CD14-positive monocyte (primary cell): ENCODE data around the gene IVD. TPM values are rescaled to one million over a fixed set of nuclear protein-coding genes. Genes with fewer than 3 reads are reported as not detected.

ENCODE experiments used
- DNase-seq, 3 donors: peaks; one replicate each; pipeline ENCODE4 v3.0.0-alpha.2; 2011 to 2022
- H2AFZ ChIP-seq: 2 replicates; pipeline ENCODE4 v1.6.0; 2012; ENCODE audit warnings: mild to moderate bottlenecking, low read depth, low read length, inconsistent platforms; ENCODE audit not compliant: insufficient read depth, poor library complexity, severe bottlenecking
- H3K27ac ChIP-seq, 2 donors: 1 replicate in 1 of 2; 2 replicates in 1 of 2; pipeline ENCODE4 v1.5.1; 2012 to 2013; ENCODE audit warnings: low read length in 2 of 2, control low read depth in 1 of 2, inconsistent platforms in 1 of 2, low read depth in 1 of 2, mild to moderate bottlenecking in 1 of 2
- H3K27me3 ChIP-seq, 2 donors: one replicate each; pipeline versions ENCODE4 v1.6.0 to v1.6.1; 2011 to 2013; ENCODE audit warnings: low read length in 2 of 2; ENCODE audit not compliant: control insufficient read depth in 2 of 2, insufficient read depth in 2 of 2
- H3K36me3 ChIP-seq, 2 donors: replicated peaks in 1 of 2; 1 replicate in 1 of 2; 2 replicates in 1 of 2; pipeline versions ENCODE4 v1.5.1 to v1.6.1; 2012 to 2013; ENCODE audit warnings: low read length in 2 of 2, control low read depth in 1 of 2, inconsistent platforms in 1 of 2, mild to moderate bottlenecking in 1 of 2; ENCODE audit not compliant: insufficient read depth in 2 of 2, control insufficient read depth in 1 of 2
- H3K4me1 ChIP-seq, 2 donors: 1 replicate in 1 of 2; 2 replicates in 1 of 2; pipeline versions ENCODE4 v1.5.1 to v1.6.1; 2012 to 2013; ENCODE audit warnings: low read length in 2 of 2, control low read depth in 1 of 2, inconsistent platforms in 1 of 2, mild to moderate bottlenecking in 1 of 2, moderate library complexity in 1 of 2; ENCODE audit not compliant: insufficient read depth in 2 of 2, control insufficient read depth in 1 of 2
- H3K4me2 ChIP-seq: replicated peaks from 2 replicates; pipeline ENCODE3; 2012; ENCODE audit warnings: low read length, moderate library complexity, mild to moderate bottlenecking; ENCODE audit not compliant: poor library complexity, severe bottlenecking; ENCODE audit errors: extremely low read depth
- H3K4me3 ChIP-seq, 3 experiments: fragments of 200-600 bp in 1 of 3; sonication (generic) in 1 of 3; replicated peaks in 1 of 3; 1 replicate in 2 of 3; 2 replicates in 1 of 3; pipeline ENCODE4 v1.5.1; 2011 to 2013; ENCODE audit warnings: low read length in 3 of 3, mild to moderate bottlenecking in 3 of 3, control low read depth in 2 of 3, low read depth in 2 of 3, inconsistent platforms in 1 of 3, moderate library complexity in 1 of 3
- H3K79me2 ChIP-seq: 2 replicates; pipeline ENCODE4 v1.6.0; 2012; ENCODE audit warnings: mild to moderate bottlenecking, control low read depth, inconsistent platforms, low read length, moderate library complexity; ENCODE audit not compliant: insufficient read depth
- H3K9ac ChIP-seq: 2 replicates; pipeline ENCODE4 v1.6.0; 2017; ENCODE audit warnings: low read length, mild to moderate bottlenecking; ENCODE audit not compliant: insufficient read depth, poor library complexity, severe bottlenecking
- H3K9me3 ChIP-seq, 2 donors: replicated peaks in 1 of 2; 1 replicate in 1 of 2; 2 replicates in 1 of 2; pipeline versions ENCODE4 v1.5.1 to v1.6.1; 2012 to 2013; ENCODE audit warnings: low read length in 2 of 2, control low read depth in 1 of 2; ENCODE audit not compliant: control insufficient read depth in 1 of 2, insufficient read depth in 1 of 2
- H4K20me1 ChIP-seq: 2 replicates; pipeline ENCODE4 v1.6.0; 2012; ENCODE audit warnings: mild to moderate bottlenecking, low read length, control low read depth, moderate library complexity; ENCODE audit not compliant: insufficient read depth
- H3K27ac Mint-ChIP-seq, 7 donors: one replicate each; pipeline ENCODE4 v1.8.0; 2020; ENCODE audit warnings: mild to moderate bottlenecking in 7 of 7, mixed read lengths in 7 of 7, moderate library complexity in 6 of 7, inconsistent platforms in 2 of 7
- H3K27me3 Mint-ChIP-seq, 3 donors: one replicate each; pipeline ENCODE4 v1.8.0; 2021 to 2022; ENCODE audit warnings: low read depth in 3 of 3, mild to moderate bottlenecking in 3 of 3, mixed read lengths in 3 of 3, moderate library complexity in 3 of 3, inconsistent platforms in 1 of 3
- H3K36me3 Mint-ChIP-seq, 2 donors: one replicate each; pipeline ENCODE4 v1.8.0; 2020; ENCODE audit warnings: mixed read lengths in 2 of 2, inconsistent platforms in 1 of 2, mild to moderate bottlenecking in 1 of 2
- H3K4me1 Mint-ChIP-seq: one replicate; pipeline ENCODE4 v1.8.0; 2020; ENCODE audit warnings: mild to moderate bottlenecking, mixed read lengths
- H3K4me3 Mint-ChIP-seq, 2 donors: one replicate each; pipeline ENCODE4 v1.8.0; 2020; ENCODE audit warnings: mild to moderate bottlenecking in 2 of 2, mixed read lengths in 2 of 2, moderate library complexity in 1 of 2
- H3K9me3 Mint-ChIP-seq, 7 donors: one replicate each; pipeline ENCODE4 v1.8.0; 2020 to 2022; ENCODE audit warnings: mixed read lengths in 7 of 7, mild to moderate bottlenecking in 6 of 7, moderate library complexity in 6 of 7, inconsistent platforms in 2 of 7
- WGBS: methylation state at CpG from one replicate; pipeline ENCODE4 v1.1.5; 2013; ENCODE audit warnings: missing lambda C conversion rate; ENCODE audit not compliant: insufficient coverage; 5-methylcytosine and 5-hydroxymethylcytosine counted together
- intact Hi-C, 2 donors: fragments of 100-400 bp; cut with micrococcal nuclease; formaldehyde crosslinking; loops; one replicate each; pipeline versions ENCODE4 v1.15.0 to v1.15.1; 2023
- polyA plus RNA-seq, 3 donors: library from polyadenylated mRNA; depleted of rRNA in 1 of 3; unstranded in 2 of 3; stranded (reverse) in 1 of 3; fragments of 300-500 nt in 2 of 3; fragments of >200 nt in 1 of 3; fragmentation: Illumina TruSeq in 2 of 3; gene quantifications; 1 replicate in 2 of 3; 2 replicates in 1 of 3; pipeline ENCODE4 v1.2.3, GENCODE V29; 2012 to 2021
- TF ChIP-seq, protein P1 (sequence below): fragments of 200-600 bp; IDR thresholded peaks from one replicate; pipeline ENCODE4 v1.8.0; 2022; ENCODE audit warnings: antibody characterized with exemption, mild to moderate bottlenecking

Gene IVD
- polyA plus RNA-seq, 3 donors, result 28.6 to 46.3 (median 31.3) TPM

DNA sequence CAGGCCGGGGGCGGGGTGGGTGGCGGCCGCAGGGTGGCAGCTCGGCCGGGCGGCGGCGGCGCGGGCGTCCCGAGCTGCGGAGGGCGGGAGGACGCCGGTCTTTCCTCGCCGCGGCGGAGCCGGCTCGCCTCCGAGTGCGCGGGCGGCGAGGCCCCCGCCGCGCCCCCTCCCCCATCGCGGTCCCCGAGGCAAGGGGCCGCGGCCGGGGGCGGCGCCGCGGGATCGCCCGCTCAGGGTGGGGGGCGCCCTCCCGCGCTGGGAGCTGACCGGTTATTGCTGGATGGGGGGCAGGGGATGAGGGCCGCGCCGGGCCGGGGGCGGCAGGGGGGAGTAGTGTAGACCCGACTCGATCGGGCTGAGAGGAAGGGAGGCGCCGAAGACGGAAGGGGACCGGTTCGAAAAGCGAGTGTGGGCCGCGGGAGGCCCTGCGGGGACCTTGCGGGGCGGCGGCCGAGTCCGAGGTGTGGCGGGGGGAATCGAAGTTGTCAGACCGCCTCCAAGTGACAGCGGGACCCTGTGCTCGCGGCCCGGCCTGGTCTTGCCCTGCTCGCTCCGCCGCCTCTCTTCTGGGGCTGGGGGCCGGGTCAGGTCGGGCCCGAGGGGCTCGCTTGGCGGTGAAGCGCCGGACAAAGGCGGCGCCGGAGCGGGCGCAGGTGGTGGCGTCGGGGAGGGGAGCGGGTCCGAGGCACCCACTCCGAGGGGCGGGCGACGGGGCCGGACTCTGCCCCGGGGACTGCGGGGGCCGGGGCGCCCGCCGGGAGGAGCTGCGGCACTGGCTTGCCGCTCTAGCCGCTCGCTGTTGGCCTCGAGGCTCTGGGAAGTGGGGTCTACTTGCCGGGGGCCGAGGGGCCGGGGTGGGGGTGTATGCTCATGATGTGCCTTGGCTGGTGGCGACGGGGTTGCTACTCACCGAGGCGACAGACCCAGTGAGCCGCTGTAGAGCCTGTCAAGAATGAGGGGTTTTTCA lies 36.3 kb downstream of the IVD start:
- Mint-ChIP-seq H3K36me3 (peaks cover 13 to 27% of the 10 kb centered on the region in 2 donors), H3K4me3 (peak overlapping the region; percentile 91 to 95), H3K27me3 (peaks cover 53 to 66% (median 53%) of the 10 kb centered on the region in 3 donors), H3K27ac (peak overlapping the region in 3 of 7 donors; percentile 20 to 85 (median 61)), H3K4me1 (peaks cover 42% of the 10 kb centered on the region), H3K9me3 (peaks cover 0 to 15% (median 3%) of the 10 kb centered on the region in 7 donors)
- Histone ChIP-seq H3K9me3 (peaks cover 0 to under 1% of the 10 kb centered on the region in 2 donors), H3K9ac (peak overlapping the region; percentile 69), H3K27me3 (peaks cover 20 to 44% of the 10 kb centered on the region in 2 donors), H3K4me3 (peak overlapping the region; percentile 45 to 79 (median 59)), H3K27ac (no peak overlapping the region), H3K79me2 (peaks cover 50% of the 10 kb centered on the region), H3K4me1 (peaks cover 15 to 33% of the 10 kb centered on the region in 2 donors), H3K4me2 (peak overlapping the region; percentile 88), H3K36me3 (no peaks in the 10 kb centered on the region), H4K20me1 (peaks cover 50% of the 10 kb centered on the region), H2AFZ (peak overlapping the region; percentile 50)
- WGBS, result under 1% methylated on average over 119 of the region's 119 CpGs
- no peak for DNase-seq
- TF ChIP-seq, protein P1, sequence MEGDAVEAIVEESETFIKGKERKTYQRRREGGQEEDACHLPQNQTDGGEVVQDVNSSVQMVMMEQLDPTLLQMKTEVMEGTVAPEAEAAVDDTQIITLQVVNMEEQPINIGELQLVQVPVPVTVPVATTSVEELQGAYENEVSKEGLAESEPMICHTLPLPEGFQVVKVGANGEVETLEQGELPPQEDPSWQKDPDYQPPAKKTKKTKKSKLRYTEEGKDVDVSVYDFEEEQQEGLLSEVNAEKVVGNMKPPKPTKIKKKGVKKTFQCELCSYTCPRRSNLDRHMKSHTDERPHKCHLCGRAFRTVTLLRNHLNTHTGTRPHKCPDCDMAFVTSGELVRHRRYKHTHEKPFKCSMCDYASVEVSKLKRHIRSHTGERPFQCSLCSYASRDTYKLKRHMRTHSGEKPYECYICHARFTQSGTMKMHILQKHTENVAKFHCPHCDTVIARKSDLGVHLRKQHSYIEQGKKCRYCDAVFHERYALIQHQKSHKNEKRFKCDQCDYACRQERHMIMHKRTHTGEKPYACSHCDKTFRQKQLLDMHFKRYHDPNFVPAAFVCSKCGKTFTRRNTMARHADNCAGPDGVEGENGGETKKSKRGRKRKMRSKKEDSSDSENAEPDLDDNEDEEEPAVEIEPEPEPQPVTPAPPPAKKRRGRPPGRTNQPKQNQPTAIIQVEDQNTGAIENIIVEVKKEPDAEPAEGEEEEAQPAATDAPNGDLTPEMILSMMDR, result no peak
- intact Hi-C loops, result loop anchor here in 1 of 2 donors (5.0 kb wide), 1 partner anchor 65 kb away; no protein-coding TSS in a partner anchor

DNA sequence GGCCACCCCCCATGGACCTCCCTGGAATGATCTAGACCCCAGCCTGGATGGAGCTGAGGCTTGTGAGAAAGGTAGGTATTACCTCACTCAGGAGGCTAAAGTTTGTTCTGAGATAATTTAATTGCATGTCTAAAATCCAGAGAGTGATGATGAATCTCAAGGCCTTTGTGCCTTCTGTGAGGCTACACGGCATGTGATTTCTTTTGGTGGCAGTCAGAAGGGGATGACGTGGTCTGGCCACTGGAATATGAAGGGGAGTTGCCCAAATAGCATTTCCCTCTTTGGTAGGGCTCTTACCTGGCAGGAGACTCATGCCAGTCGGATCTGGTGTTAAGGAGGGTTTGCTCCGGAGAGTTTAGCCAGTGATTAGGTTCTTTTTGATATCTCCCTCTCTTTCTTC lies 37.7 kb downstream of the IVD start:
- peaks cover 37% of the 10 kb centered on the region for H3K4me1 Mint-ChIP-seq
- H3K4me3 Mint-ChIP-seq, result no peak overlapping the region
- Histone ChIP-seq H3K4me1 (peaks cover 13 to 30% of the 10 kb centered on the region in 2 donors), H3K79me2 (peaks cover 56% of the 10 kb centered on the region), H3K36me3 (no peaks in the 10 kb centered on the region), H2AFZ (no peak overlapping the region), H3K4me2 (no peak overlapping the region), H3K9me3 (no peaks in the 10 kb centered on the region), H4K20me1 (peaks cover 55% of the 10 kb centered on the region), H3K27me3 (peaks cover 9 to 30% of the 10 kb centered on the region in 2 donors), H3K4me3 (no peak overlapping the region), H3K27ac (no peak overlapping the region), H3K9ac (no peak overlapping the region)
- H3K27ac Mint-ChIP-seq, result peak overlapping the region in 1 of 7 donors; percentile 40
- peaks cover 39 to 52% (median 39%) of the 10 kb centered on the region in 3 donors for H3K27me3 Mint-ChIP-seq
- H3K36me3 Mint-ChIP-seq, result peaks cover 13 to 27% of the 10 kb centered on the region in 2 donors
- WGBS, result 100% methylated on average over 2 of the region's 4 CpGs
- TF ChIP-seq, protein P1, result no peak
- no peak for DNase-seq
- H3K9me3 Mint-ChIP-seq, result peaks cover 0 to 13% (median 3%) of the 10 kb centered on the region in 7 donors
- intact Hi-C loops, result loop anchor here in 1 of 2 donors (5.0 kb wide), 1 partner anchor 64 kb away; no protein-coding TSS in a partner anchor
